Panc1 (cell line): ENCODE measurements around the gene CYTH3. TPM values are rescaled to one million over a fixed set of nuclear protein-coding genes. Genes with fewer than 3 reads are reported as not detected.

Experiments used
- ATAC-seq: fragments of 200-7000 bp; cut with Tn5 transposase; 2 replicates; pipeline ENCODE4 v1.9.1; 2020; ENCODE audit warnings: mild to moderate bottlenecking, moderate library complexity
- BruUV-seq: library from RNA; stranded (reverse); fragments of 400-500 nt; replicated peaks from 2 replicates; lab custom pipeline; 2021; lab: Mats Ljungman, UMichigan
- CTCF ChIA-PET: fragments of 300-600 bp; sonication (Branson Sonifier 250); formaldehyde crosslinking; loops from one replicate; lab custom pipeline; 2022; ENCODE audit warnings: antibody characterized with exemption; lab: Charles Lee
- POLR2A ChIA-PET: fragments of 300-600 bp; sonication (Branson Sonifier 250); formaldehyde crosslinking; loops from one replicate; lab custom pipeline; 2022; ENCODE audit warnings: antibody characterized with exemption; lab: Charles Lee
- DNase-seq: peaks from one replicate; pipeline ENCODE4 v3.0.0-alpha.2; 2010; ENCODE audit warnings: low read depth, low spot score
- H3K27ac ChIP-seq: 2 replicates; pipeline ENCODE4 v1.5.1; 2011; ENCODE audit warnings: mild to moderate bottlenecking, low read length, inconsistent platforms
- H3K27me3 ChIP-seq: fragments of 200-500 bp; sonication (Bioruptor generic); 2 replicates; pipeline ENCODE4 v1.6.0; 2014; ENCODE audit warnings: low read length, inconsistent platforms; ENCODE audit not compliant: control insufficient read depth, insufficient read depth
- H3K36me3 ChIP-seq: fragments of 200-500 bp; sonication (Bioruptor generic); 2 replicates; pipeline ENCODE4 v1.5.1; 2014; ENCODE audit warnings: inconsistent platforms, mild to moderate bottlenecking, low read length, moderate library complexity; ENCODE audit not compliant: control insufficient read depth, insufficient read depth
- H3K4me1 ChIP-seq: 2 replicates; pipeline ENCODE4 v1.5.1; 2011; ENCODE audit warnings: inconsistent platforms, mild to moderate bottlenecking, low read length, moderate library complexity; ENCODE audit not compliant: control insufficient read depth, insufficient read depth
- H3K4me3 ChIP-seq, 2 experiments: 2 replicates each; pipeline ENCODE4 v1.5.1; 2011 to 2012; ENCODE audit warnings: low read depth in 2 of 2, low read length in 2 of 2, mild to moderate bottlenecking in 2 of 2, inconsistent platforms in 1 of 2, moderate library complexity in 1 of 2
- H3K9me3 ChIP-seq: fragments of 200-500 bp; sonication (Bioruptor generic); 2 replicates; pipeline ENCODE4 v1.5.1; 2014; ENCODE audit warnings: low read depth, mild to moderate bottlenecking, inconsistent platforms, low read length, moderate library complexity; ENCODE audit not compliant: control insufficient read depth, insufficient read depth
- CTCF ChIP-seq: fragments of 450-650 bp; IDR thresholded peaks from 2 replicates; pipeline ENCODE4 v1.5.1; 2017; ENCODE audit warnings: mild to moderate bottlenecking
- POLR2AphosphoS5 ChIP-seq: IDR thresholded peaks from 2 replicates; pipeline ENCODE4 v1.6.1; 2012; ENCODE audit warnings: mild to moderate bottlenecking, low read depth, low read length, moderate library complexity
- REST ChIP-seq, 2 experiments: IDR thresholded peaks; 2 replicates each; pipeline ENCODE4 v1.6.1; 2011 to 2012; ENCODE audit warnings: low read depth in 2 of 2, control low read depth in 1 of 2, low read length in 1 of 2, mild to moderate bottlenecking in 1 of 2, moderate library complexity in 1 of 2; ENCODE audit not compliant: insufficient read depth in 1 of 2
- SIN3A ChIP-seq: IDR thresholded peaks from 2 replicates; pipeline ENCODE4 v1.6.1; 2012; ENCODE audit warnings: low read depth, mild to moderate bottlenecking, low read length, moderate library complexity, borderline replicate concordance; ENCODE audit not compliant: insufficient read depth
- TCF7L2 ChIP-seq: IDR thresholded peaks from 2 replicates; pipeline ENCODE4 v1.6.1; 2011; ENCODE audit warnings: mild to moderate bottlenecking, low read depth, low read length, inconsistent platforms
- in situ Hi-C: cut with HindIII; loops from 2 replicates; pipeline ENCODE4 v1.10.0; 2016; ENCODE audit warnings: low sequenced_read_pairs, low pct_unique_long_range_greater_than_20kb
- intact Hi-C: fragments of 100-400 bp; cut with micrococcal nuclease; formaldehyde crosslinking; loops from one replicate; pipeline ENCODE4 v1.10.0; 2022; ENCODE audit not compliant: unreplicated experiment
- total RNA-seq: library from RNA; stranded (reverse); gene quantifications from one replicate; pipeline ENCODE4 v1.2.1, GENCODE V29; 2021; ENCODE audit not compliant: unreplicated experiment

Gene CYTH3
- total RNA-seq, 1 experiment from 2014 or later, result 35.5 TPM

GRCh38 chr7:6143997-6144396 is 128.4 kb downstream of the CYTH3 start:
- BruUV-seq, result no TSS peak
- DNase-seq, result no peak
- H3K27me3 ChIP-seq, result no peaks in the 10 kb centered on the region
- no peaks in the 10 kb centered on the region for H3K9me3 ChIP-seq
- no peak overlapping the region for H3K27ac ChIP-seq
- no peak overlapping the region for H3K4me3 ChIP-seq
- in situ Hi-C loops (no loop called here), intact Hi-C loops (no loop called here)
- ChIA-PET POLR2A (no interaction called here), CTCF (no interaction called here)
- peaks cover 30% of the 10 kb centered on the region for H3K36me3 ChIP-seq
- TF ChIP-seq CTCF (no peak), POLR2AphosphoS5 (no peak), REST (IDR thresholded peaks at IDR 0.05; ENCODE audit: insufficient read depth in 1 of 2, low read depth in 2 of 2, low read length in 1 of 2) (no peak), SIN3A (no peak), TCF7L2 (no peak)
- no peak for ATAC-seq
- H3K4me1 ChIP-seq, result no peaks in the 10 kb centered on the region

GRCh38 chr7:6142871-6143380 is 129.5 kb downstream of the CYTH3 start:
- in situ Hi-C loops (no loop called here), intact Hi-C loops (no loop called here)
- DNase-seq (no peak), ATAC-seq (no peak)
- Histone ChIP-seq H3K36me3 (peaks cover 25% of the 10 kb centered on the region), H3K4me1 (no peaks in the 10 kb centered on the region), H3K9me3 (no peaks in the 10 kb centered on the region), H3K27ac (no peak overlapping the region), H3K4me3 (no peak overlapping the region), H3K27me3 (no peaks in the 10 kb centered on the region)
- CTCF ChIA-PET, result no interaction called here
- no TSS peak for BruUV-seq
- TF ChIP-seq SIN3A, result no peak
- TF ChIP-seq POLR2AphosphoS5, result no peak
- TF ChIP-seq CTCF, result no peak
- TF ChIP-seq TCF7L2, result no peak
- TF ChIP-seq REST (IDR thresholded peaks at IDR 0.05; ENCODE audit: insufficient read depth in 1 of 2, low read depth in 2 of 2, low read length in 1 of 2), result no peak
- POLR2A ChIA-PET, result interaction anchor here (0.7 kb wide), 1 partner anchor 67 kb away, joined by 3 read pairs; no protein-coding TSS in a partner anchor
